Gastroesophageal sphincter (tissue), 3 donors: Measurements from ENCODE around the gene TEKT3.

ENCODE experiments used
- EP300 ChIP-seq: sonication (generic); formaldehyde crosslinking; IDR thresholded peaks from one replicate; pipeline ENCODE4 v1.6.1; 2017; ENCODE audit warnings: antibody characterized with exemption, mild to moderate bottlenecking
- POLR2A ChIP-seq, 2 donors: fragments of 450-650 bp; IDR thresholded peaks; one replicate each; pipeline ENCODE4 v1.6.1; 2017; ENCODE audit warnings: antibody characterized with exemption in 2 of 2, mild to moderate bottlenecking in 2 of 2, moderate library complexity in 1 of 2
- POLR2AphosphoS5 ChIP-seq: sonication (generic); formaldehyde crosslinking; IDR thresholded peaks from one replicate; pipeline ENCODE4 v1.6.1; 2017; ENCODE audit warnings: antibody characterized with exemption
- TF ChIP-seq, protein P1 (sequence below), 4 experiments: fragments of 200-600 bp in 2 of 4; fragments of 450-650 bp in 2 of 4; sonication (generic) in 1 of 4; IDR thresholded peaks; one replicate each; pipeline ENCODE4 v1.5.1; 2017 to 2019; ENCODE audit warnings: antibody characterized with exemption in 4 of 4, mild to moderate bottlenecking in 2 of 4, moderate library complexity in 2 of 4

DNA sequence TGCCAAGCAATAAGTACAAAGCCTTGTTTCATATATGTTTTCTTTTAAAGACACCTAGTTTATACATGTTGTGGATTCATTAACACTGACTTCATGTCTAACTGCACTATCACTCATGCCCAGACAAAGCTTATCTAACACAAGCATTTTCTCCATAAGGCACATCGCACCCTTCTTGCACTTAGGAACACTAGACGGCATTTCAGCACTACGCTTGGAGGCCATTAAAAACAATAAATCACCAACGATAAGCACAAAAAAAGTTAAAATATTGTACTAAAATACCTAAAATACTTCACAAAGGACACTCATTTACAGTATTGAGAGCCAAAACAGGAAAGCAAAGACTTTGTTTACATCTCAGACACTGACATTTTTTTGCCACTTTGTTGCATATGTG, 39.0 kb upstream of the TEKT3 start:
- TF ChIP-seq, protein P1, sequence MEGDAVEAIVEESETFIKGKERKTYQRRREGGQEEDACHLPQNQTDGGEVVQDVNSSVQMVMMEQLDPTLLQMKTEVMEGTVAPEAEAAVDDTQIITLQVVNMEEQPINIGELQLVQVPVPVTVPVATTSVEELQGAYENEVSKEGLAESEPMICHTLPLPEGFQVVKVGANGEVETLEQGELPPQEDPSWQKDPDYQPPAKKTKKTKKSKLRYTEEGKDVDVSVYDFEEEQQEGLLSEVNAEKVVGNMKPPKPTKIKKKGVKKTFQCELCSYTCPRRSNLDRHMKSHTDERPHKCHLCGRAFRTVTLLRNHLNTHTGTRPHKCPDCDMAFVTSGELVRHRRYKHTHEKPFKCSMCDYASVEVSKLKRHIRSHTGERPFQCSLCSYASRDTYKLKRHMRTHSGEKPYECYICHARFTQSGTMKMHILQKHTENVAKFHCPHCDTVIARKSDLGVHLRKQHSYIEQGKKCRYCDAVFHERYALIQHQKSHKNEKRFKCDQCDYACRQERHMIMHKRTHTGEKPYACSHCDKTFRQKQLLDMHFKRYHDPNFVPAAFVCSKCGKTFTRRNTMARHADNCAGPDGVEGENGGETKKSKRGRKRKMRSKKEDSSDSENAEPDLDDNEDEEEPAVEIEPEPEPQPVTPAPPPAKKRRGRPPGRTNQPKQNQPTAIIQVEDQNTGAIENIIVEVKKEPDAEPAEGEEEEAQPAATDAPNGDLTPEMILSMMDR (IDR thresholded peaks at IDR 0.05) = no peak
- TF ChIP-seq EP300 = no peak
- TF ChIP-seq POLR2AphosphoS5 = no peak
- TF ChIP-seq POLR2A (IDR thresholded peaks at IDR 0.05) = no peak
